D721Med (cell line): Measurements from ENCODE around the gene TFCP2.
"Not testable (repeated sequence)": the region's sequence is repeated elsewhere in the genome, so short reads cannot be mapped to it uniquely, and the experiment has no call there.

Experiments used
- DNase-seq: peaks from one replicate; pipeline ENCODE4 v3.0.0; 2011; ENCODE audit warnings: low spot score; ENCODE audit not compliant: insufficient read length
- FAIRE-seq: peaks from 2 replicates; lab custom pipeline; 2011; peaks lifted over from hg19 to GRCh38; lab: Jason Lieb, UNC
- CTCF ChIP-seq: IDR thresholded peaks from 2 replicates; pipeline ENCODE4 v1.5.1; 2012; ENCODE audit warnings: mild to moderate bottlenecking, control low read depth; ENCODE audit not compliant: insufficient read depth; ENCODE audit errors: missing control alignments

Gene TFCP2, protein sequence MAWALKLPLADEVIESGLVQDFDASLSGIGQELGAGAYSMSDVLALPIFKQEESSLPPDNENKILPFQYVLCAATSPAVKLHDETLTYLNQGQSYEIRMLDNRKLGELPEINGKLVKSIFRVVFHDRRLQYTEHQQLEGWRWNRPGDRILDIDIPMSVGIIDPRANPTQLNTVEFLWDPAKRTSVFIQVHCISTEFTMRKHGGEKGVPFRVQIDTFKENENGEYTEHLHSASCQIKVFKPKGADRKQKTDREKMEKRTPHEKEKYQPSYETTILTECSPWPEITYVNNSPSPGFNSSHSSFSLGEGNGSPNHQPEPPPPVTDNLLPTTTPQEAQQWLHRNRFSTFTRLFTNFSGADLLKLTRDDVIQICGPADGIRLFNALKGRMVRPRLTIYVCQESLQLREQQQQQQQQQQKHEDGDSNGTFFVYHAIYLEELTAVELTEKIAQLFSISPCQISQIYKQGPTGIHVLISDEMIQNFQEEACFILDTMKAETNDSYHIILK

GRCh38 chr12:51172515-51173431 lies at the start of gene TFCP2:
TFCP2 (minus strand) TSS chr12:51173135; CDS start chr12:51172422, 713 bp downstream.
- FAIRE-seq (no peak), DNase-seq (peak; percentile 75)
- no peak for TF ChIP-seq CTCF

GRCh38 chr12:51222461-51222860 lies 49.5 kb upstream of the TFCP2 start:
- no peak for FAIRE-seq
- TF ChIP-seq CTCF: no peak
- no peak for DNase-seq

- FAIRE-seq: peak; percentile 89
- DNase-seq: not testable (repeated sequence)
These were observed 46.9 kb upstream of the TFCP2 start for GRCh38 chr12:51219857-51220256.

DNA sequence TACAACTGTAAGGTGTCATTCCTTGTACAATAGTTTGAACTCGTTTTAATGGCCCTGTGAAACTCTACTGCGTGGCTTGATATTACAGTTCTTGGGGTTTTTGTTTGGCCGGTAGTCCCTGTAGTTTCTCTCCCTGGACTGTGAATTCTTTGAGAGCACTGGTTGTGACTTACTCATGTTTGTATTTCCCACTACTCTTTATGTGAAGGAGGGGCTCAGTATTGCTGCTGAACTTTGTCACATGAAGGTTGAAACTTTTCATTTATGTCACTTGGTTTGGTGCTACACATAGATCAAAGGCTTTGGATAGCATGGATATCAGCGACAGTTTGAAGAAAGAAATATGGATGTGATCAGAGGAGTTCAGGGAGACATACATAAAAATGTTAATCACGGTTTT lies 46.4 kb upstream of the TFCP2 start:
- FAIRE-seq (no peak), DNase-seq (no peak)
- TF ChIP-seq CTCF: no peak

DNA sequence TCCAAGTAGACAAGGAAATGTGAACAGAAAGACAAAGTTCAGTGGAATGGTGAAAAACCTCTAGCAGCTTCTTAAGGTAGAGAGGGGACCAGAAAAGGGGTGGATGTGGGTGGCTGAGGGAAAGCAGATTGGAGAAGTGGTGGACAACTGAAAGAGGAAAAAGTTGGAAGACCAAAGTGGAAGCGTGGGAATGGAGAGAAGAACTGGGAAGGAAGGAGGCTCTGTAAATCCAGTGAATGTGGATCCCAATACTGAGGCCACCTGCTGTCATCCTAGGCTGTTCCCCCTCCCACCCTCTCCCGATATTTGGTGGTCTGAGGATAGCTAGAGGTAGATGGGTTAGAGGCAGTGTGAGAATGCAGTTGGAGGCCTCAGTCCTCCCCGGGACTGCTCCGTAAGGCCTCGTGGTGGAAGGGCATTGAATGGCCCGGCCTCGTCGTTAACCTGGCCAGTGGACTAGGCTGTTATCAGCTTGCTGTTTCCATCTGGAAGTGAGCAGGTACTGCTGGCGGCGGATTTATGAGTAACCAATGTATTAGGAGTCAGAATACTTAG lies 45.7 kb upstream of the TFCP2 start:
- no peak for FAIRE-seq
- no peak for TF ChIP-seq CTCF
- DNase-seq: no peak

DNA sequence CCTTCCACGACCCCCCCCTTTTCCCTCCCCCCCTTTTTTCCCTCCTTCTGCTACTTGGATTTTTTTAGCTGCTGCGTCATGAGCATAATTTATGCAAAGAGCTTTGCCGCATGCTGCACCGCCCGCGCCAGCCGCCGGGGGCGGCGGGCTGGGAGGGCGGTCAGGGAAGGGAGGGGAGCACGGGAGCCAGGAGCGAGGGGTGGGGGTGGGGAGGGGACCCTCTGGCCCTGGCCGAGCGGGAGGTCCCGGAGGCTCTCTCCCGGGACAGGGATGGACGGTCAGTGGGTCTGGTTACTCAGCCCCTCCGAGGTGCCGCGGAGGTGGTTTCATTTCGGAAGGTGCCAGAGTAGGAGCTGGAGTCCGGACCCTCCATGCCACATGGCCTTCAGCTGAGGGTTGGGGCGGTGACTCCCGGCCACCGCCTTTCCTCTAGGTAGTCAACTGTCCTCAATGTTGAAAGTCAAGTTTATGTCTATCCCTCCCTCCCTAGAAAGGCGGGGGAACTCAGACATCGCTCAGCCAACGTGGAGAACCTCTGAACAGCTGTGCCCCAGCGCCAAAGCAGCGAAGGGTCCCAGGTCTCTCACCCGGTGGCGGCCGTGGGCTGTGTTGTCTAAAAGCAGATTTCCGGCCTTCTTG lies 45.2 kb upstream of the TFCP2 start, which contains the start of gene POU6F1:
Gene POU6F1 (minus strand): TSS at position 95 of the 639 bp plus-strand sequence. CDS start 11,226 bp downstream, outside the sequence.
- peak; percentile 9 for TF ChIP-seq CTCF
- no peak for FAIRE-seq
- DNase-seq: peak; percentile 87
